ENCODE data around the gene CUL9. TPM values are rescaled to one million over a fixed set of nuclear protein-coding genes. Genes with fewer than 3 reads are reported as not detected.

Gene CUL9
- polyA plus RNA-seq, 1 donor from 2014 or later, result 65.0 TPM

DNA sequence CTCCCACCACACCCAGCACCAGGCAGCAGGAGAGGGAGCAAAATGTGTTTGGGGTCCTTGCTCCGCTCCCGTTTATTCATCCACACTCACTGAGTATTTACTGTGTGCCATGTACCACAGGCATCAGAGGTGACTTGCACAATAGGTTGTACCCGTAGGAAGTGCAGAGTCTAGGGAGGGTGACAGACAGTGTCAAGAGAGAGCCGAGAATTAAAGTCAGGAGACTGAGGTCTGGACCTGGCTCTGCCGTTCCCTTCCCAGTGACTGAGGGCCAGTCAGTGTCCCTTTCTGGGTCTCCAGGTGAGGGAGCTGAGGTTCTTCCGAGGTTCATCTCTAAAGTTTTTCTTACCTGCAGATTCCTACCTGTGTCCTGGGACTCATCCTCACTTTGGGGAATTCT lies 83.6 kb downstream of the CUL9 start:
- Histone ChIP-seq H3K4me3 (ENCODE audit: low read length) (no peak overlapping the region), H3F3A (ENCODE audit: insufficient read depth, low read length, poor library complexity, severe bottlenecking) (no peaks in the 10 kb centered on the region), H4K20me1 (ENCODE audit: insufficient read depth) (peaks cover 5% of the 10 kb centered on the region), H3K27ac (ENCODE audit: low read length) (no peak overlapping the region), H3K9me3 (ENCODE audit: low read length) (no peaks in the 10 kb centered on the region), H3K27me3 (ENCODE audit: insufficient read depth, low read depth, low read length) (no peaks in the 10 kb centered on the region), H3K9me2 (ENCODE audit: insufficient read depth, low read length) (no peaks in the 10 kb centered on the region), H2AFZ (ENCODE audit: low read depth, low read length) (no peak overlapping the region), H3K4me2 (ENCODE audit: low read length) (no peak overlapping the region), H3K36me3 (ENCODE audit: insufficient read depth, low read length) (no peaks in the 10 kb centered on the region), H3K79me2 (replicated peaks; ENCODE audit: insufficient read depth, low read length) (no peaks in the 10 kb centered on the region), H3K9ac (ENCODE audit: low read length) (no peak overlapping the region)
- TF ChIP-seq SMC3 (conservative IDR thresholded peaks at IDR 0.05; ENCODE audit: poor library complexity) (no peak), MXI1 (conservative IDR thresholded peaks at IDR 0.05; ENCODE audit: poor library complexity, severe bottlenecking) (no peak), EP300 (conservative IDR thresholded peaks at IDR 0.05; ENCODE audit: poor library complexity, severe bottlenecking) (no peak)
- TF ChIP-seq, protein P1, sequence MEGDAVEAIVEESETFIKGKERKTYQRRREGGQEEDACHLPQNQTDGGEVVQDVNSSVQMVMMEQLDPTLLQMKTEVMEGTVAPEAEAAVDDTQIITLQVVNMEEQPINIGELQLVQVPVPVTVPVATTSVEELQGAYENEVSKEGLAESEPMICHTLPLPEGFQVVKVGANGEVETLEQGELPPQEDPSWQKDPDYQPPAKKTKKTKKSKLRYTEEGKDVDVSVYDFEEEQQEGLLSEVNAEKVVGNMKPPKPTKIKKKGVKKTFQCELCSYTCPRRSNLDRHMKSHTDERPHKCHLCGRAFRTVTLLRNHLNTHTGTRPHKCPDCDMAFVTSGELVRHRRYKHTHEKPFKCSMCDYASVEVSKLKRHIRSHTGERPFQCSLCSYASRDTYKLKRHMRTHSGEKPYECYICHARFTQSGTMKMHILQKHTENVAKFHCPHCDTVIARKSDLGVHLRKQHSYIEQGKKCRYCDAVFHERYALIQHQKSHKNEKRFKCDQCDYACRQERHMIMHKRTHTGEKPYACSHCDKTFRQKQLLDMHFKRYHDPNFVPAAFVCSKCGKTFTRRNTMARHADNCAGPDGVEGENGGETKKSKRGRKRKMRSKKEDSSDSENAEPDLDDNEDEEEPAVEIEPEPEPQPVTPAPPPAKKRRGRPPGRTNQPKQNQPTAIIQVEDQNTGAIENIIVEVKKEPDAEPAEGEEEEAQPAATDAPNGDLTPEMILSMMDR (IDR thresholded peaks at IDR 0.05; ENCODE audit: poor library complexity, severe bottlenecking), result no peak

DNA sequence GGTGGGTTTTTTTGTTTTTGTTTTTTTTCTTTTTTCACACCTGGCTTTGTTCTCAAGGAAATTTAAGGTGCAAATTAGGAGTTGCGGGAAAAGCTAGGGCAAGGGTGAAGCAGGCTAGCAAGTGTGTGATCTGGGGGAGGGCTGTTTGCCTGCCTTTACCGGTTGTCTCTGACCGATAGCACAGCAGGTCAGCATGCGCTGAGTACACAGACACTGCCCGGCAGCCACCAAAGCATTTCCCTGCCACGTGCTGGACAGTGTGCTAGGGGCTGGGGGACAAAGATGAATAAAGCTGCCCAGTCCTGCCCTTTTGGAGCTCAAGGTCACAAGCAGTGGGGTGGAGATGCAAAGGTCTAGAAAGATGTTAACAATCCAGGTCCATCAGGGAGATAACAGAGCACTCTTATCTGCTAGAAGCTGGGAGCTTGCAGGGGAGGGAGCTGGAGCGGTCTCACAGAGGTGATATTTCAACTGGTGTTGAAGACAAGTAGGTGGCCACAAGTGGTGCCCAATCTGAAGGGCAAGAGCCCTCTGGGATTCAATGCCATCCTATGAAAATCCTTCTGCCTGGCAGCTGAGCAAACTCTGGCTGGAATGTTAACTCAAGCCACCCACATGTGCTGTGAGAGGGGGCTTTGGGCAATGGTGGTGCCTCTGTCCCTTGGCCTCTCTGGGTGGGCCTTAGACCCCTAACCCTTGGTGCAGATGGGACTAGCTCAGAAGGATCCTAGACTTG lies 85.8 kb downstream of the CUL9 start:
- Histone ChIP-seq H3K79me2 (replicated peaks; ENCODE audit: insufficient read depth, low read length) (no peaks in the 10 kb centered on the region), H4K20me1 (ENCODE audit: insufficient read depth) (peaks cover 5% of the 10 kb centered on the region), H3K4me3 (ENCODE audit: low read length) (no peak overlapping the region), H3K9ac (ENCODE audit: low read length) (no peak overlapping the region), H3K9me3 (ENCODE audit: low read length) (no peaks in the 10 kb centered on the region), H3K27ac (ENCODE audit: low read length) (no peak overlapping the region), H3F3A (ENCODE audit: insufficient read depth, low read length, poor library complexity, severe bottlenecking) (no peaks in the 10 kb centered on the region), H2AFZ (ENCODE audit: low read depth, low read length) (no peak overlapping the region), H3K9me2 (ENCODE audit: insufficient read depth, low read length) (no peaks in the 10 kb centered on the region), H3K36me3 (ENCODE audit: insufficient read depth, low read length) (no peaks in the 10 kb centered on the region), H3K4me2 (ENCODE audit: low read length) (no peak overlapping the region), H3K27me3 (ENCODE audit: insufficient read depth, low read depth, low read length) (no peaks in the 10 kb centered on the region)
- TF ChIP-seq EZH2 (IDR thresholded peaks at IDR 0.05; ENCODE audit: borderline replicate concordance, insufficient read depth, low read length, poor library complexity, severe bottlenecking), result no peak
- no peak for TF ChIP-seq MXI1 (conservative IDR thresholded peaks at IDR 0.05; ENCODE audit: poor library complexity, severe bottlenecking)
- no peak for TF ChIP-seq RAD21 (conservative IDR thresholded peaks at IDR 0.05)
- TF ChIP-seq TAF1 (IDR thresholded peaks at IDR 0.05; ENCODE audit: low read depth), result no peak
- TF ChIP-seq, protein P2, sequence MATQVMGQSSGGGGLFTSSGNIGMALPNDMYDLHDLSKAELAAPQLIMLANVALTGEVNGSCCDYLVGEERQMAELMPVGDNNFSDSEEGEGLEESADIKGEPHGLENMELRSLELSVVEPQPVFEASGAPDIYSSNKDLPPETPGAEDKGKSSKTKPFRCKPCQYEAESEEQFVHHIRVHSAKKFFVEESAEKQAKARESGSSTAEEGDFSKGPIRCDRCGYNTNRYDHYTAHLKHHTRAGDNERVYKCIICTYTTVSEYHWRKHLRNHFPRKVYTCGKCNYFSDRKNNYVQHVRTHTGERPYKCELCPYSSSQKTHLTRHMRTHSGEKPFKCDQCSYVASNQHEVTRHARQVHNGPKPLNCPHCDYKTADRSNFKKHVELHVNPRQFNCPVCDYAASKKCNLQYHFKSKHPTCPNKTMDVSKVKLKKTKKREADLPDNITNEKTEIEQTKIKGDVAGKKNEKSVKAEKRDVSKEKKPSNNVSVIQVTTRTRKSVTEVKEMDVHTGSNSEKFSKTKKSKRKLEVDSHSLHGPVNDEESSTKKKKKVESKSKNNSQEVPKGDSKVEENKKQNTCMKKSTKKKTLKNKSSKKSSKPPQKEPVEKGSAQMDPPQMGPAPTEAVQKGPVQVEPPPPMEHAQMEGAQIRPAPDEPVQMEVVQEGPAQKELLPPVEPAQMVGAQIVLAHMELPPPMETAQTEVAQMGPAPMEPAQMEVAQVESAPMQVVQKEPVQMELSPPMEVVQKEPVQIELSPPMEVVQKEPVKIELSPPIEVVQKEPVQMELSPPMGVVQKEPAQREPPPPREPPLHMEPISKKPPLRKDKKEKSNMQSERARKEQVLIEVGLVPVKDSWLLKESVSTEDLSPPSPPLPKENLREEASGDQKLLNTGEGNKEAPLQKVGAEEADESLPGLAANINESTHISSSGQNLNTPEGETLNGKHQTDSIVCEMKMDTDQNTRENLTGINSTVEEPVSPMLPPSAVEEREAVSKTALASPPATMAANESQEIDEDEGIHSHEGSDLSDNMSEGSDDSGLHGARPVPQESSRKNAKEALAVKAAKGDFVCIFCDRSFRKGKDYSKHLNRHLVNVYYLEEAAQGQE (IDR thresholded peaks at IDR 0.05; ENCODE audit: borderline replicate concordance), result no peak
